HuH-7 (cell line): ENCODE results near the gene GNAT2.

Experiments used
- DNase-seq: peaks from one replicate; pipeline ENCODE4 v3.0.0; 2011; ENCODE audit warnings: low spot score

GNAT2 gene

DNA sequence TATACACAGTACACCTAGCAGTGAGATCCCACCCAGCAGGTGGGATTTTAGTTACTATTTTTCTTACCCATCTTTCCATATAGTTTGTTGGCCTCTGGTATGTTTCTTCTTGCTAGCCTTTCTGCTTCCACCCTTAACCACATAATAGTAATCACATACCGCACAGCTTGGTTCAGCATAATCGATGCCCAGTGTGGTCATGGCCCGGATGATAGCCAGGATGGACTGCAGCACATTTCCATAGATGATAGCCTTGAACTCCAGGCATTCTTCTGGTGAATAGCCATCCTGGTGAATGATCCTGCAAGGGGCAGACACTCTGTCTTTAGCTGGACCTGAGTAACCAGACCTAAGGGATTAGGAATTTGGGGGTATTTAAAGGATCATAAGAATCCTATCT lies 9.5 kb downstream of the GNAT2 start:
- no peak for DNase-seq

GRCh38 chr1:109605381-109605780 lies 14.0 kb downstream of the GNAT2 start:
- DNase-seq, result no peak

DNA sequence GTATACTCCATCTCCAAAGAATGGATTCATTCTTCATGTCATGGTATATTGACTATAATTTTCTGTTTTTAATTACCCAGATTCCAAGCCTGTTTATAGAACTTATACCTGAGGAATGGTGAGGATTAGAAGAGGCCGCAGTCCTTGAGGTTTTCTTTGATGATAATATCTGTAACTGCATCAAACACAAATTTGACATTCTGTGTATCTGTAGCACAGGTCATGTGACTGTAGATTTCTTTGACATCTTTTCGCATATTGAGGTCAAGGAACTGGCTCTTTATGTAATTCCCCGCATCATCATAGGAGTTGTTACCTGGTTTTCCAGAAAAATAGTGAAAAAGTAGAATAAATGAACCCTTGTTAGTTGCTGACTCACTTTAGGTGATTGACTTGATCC lies 16.2 kb downstream of the GNAT2 start:
- DNase-seq, result no peak

DNA sequence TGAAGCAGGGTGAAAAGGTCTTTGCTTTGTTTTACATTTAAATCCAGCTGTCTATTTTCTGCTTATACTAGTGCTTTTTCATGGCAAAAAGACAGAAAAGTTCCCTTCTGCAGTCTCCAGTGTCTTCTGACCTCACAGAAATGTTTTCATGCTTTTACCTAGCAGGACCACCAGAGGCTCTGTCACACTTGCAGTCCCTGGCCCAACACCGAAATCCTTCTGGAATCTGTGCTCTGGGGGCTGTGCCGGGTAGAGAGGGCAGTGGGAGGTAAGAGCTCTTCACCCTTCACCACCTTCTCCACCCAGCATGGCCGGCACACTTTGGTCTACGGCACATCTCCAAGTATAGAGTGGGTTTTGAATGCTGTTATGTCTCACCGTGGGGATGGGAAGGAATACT lies 20.8 kb downstream of the GNAT2 start:
- no peak for DNase-seq

GRCh38 chr1:109598156-109598555 lies 21.3 kb downstream of the GNAT2 start:
- DNase-seq, result no peak

- DNase-seq, result no peak
Observed at GRCh38 chr1:109595531-109595930, 23.9 kb downstream of the GNAT2 start.

- no peak for DNase-seq
Observed at GRCh38 chr1:109592916-109593315, 26.5 kb downstream of the GNAT2 start.

DNA sequence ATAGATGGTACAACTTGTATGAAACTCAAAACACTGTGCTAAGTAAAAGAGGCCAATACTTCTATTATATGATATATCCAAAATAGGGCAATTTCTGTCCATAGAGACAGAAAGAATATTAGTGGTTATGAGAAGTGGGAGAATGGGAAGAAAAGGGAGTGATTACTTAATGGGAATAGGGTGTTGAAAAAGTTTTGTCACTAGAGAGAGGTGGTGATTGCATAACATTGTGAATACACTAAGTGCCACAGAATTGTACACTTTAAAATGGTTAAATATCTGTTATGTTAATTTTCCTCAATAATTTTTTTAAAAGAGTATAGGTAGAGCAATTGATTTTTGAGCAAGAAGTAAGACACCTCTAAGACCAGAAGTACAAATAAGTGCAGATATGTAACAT lies 29.7 kb downstream of the GNAT2 start:
- DNase-seq, result no peak

GRCh38 chr1:109589177-109589576 lies 30.2 kb downstream of the GNAT2 start:
- no peak for DNase-seq

GRCh38 chr1:109586055-109586454 lies 33.4 kb downstream of the GNAT2 start:
- DNase-seq, result no peak

GRCh38 chr1:109584766-109585165 lies 34.6 kb downstream of the GNAT2 start:
- DNase-seq, result no peak

- DNase-seq, result no peak
Observed at GRCh38 chr1:109582021-109582420, 37.4 kb downstream of the GNAT2 start.

GRCh38 chr1:109579491-109579890 lies 39.9 kb downstream of the GNAT2 start:
- no peak for DNase-seq

DNA sequence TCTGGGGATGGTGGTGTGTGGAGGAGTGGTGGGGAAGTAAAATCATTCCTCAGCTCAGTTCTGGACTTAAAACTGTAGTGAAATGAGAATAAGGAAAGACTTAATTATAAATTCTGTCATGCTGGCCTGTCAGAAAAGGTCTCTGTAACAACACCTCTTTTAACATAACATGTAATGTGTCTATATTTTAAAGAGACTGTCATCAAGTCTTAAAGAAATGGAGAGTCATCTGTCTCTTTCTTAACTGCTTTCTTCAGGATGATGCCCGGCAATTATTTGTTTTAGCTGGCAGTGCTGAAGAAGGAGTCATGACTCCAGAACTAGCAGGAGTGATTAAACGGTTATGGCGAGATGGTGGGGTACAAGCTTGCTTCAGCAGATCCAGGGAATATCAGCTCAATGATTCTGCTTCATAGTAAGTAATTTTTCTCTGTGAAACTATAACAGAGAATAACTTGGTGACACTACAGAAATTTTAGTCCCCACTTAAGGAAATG lies 40.4 kb downstream of the GNAT2 start:
- DNase-seq, result no peak

- no peak for DNase-seq
Observed at GRCh38 chr1:109573785-109574184, 45.6 kb downstream of the GNAT2 start.

GRCh38 chr1:109570414-109570813 lies 49.0 kb downstream of the GNAT2 start:
- DNase-seq, result no peak

GRCh38 chr1:109569323-109569722 lies 50.1 kb downstream of the GNAT2 start:
- DNase-seq, result no peak

- no peak for DNase-seq
Observed at GRCh38 chr1:109567877-109568672, 51.3 kb downstream of the GNAT2 start.

DNA sequence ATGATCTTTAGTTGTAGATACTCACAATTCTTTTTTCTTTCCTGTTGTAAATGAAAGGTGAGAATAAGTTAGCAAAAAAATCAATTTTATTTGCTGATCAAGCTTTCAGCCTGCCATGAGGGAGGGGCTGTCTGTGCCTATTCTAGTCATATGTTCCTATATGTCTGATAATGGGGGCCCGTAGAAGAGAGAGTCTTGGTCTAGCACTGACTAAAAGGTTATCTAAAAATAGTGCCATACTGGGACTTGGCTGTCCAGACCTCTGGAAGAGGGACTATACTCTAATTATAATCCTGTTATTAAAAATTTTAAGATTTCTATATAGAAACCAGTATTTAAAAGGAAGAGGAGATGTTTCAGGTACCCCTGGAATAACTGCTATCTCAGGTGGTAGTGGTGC lies 52.4 kb downstream of the GNAT2 start:
- no peak for DNase-seq

DNA sequence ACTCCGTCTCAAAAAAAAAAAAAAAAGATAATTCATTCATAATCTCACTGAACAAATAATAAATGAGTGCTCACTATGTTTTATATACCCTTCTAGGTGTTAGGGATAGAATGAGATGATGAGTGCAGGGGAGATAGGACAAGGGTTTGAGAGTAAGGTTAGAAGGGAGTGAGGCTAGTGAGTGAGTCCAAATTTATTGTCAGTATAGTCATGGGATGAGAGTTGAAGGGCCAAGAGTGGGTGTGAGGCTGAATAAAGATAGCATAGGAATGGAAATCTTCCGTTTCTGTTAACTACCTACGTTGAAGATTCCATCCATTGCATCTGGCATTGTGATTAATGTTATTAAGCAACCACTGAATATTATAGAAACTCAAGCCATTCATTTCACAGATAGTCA lies 54.2 kb downstream of the GNAT2 start:
- DNase-seq, result no peak

GRCh38 chr1:109564194-109564878 lies 55.1 kb downstream of the GNAT2 start:
- no peak for DNase-seq

GRCh38 chr1:109559995-109560394 lies 59.4 kb downstream of the GNAT2 start:
- DNase-seq, result no peak

DNA sequence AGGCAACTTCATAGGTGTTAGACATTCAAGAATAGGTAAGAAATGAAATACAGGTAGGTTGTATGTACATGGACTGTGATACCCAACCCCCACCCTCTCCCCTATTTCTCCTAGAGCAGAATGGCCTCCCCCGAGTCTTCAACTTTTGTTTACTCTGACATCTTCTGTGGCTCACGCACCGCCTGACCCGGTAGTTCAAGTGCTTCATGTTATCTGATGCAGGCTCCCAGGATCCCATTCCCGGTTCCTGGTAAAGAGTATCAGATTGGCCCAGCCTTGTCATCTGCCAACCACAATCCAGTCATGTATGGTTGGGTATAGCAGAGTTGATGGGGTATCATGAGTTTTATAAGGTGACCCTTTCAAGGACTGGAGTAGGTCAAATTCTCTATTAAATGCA lies 61.9 kb downstream of the GNAT2 start:
- DNase-seq, result no peak

DNA sequence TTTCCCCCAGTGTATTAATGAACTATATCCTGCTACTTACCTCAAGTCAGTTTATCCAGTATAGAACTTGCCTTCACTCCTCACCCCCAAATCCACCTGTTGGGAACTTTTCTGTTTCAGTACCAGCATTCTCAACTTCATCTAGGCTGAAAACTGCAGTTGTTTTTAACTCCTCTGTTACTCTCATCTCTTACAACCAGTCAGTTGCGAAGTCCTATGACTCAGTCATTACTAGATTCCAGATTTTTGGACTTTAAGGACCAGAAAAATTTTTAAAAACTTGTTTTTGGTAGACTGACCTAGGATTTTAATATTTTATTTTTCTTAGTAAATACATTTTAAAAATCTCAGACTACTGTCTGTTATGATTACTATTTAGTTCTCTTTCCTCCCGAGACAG lies 62.9 kb downstream of the GNAT2 start:
- no peak for DNase-seq
